ENCODE measurements around the gene CHKA.

Gene CHKA

DNA sequence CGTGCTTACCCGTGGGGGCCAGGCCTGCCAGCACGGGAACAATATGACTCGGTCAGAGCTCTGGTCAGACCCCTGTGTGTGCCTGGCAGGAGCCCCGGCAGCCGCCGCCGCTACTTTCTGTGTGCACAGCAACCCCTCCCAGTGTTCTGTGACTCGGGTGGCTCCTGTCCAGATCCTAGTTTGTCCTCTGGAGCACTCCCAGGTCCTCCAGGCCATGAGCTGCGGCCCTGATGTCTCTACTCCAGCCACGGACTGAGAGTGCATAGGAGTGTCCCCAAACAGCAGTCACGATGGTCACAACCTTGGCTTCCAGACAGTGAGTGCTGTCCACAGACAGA lies 87.5 kb downstream of the CHKA start:
- no peak overlapping the region for H3K4me3 ChIP-seq (replicated peaks in 1 of 2; ENCODE audit: low read depth in 2 of 2, low read length in 2 of 2)
- TF ChIP-seq, protein P1, sequence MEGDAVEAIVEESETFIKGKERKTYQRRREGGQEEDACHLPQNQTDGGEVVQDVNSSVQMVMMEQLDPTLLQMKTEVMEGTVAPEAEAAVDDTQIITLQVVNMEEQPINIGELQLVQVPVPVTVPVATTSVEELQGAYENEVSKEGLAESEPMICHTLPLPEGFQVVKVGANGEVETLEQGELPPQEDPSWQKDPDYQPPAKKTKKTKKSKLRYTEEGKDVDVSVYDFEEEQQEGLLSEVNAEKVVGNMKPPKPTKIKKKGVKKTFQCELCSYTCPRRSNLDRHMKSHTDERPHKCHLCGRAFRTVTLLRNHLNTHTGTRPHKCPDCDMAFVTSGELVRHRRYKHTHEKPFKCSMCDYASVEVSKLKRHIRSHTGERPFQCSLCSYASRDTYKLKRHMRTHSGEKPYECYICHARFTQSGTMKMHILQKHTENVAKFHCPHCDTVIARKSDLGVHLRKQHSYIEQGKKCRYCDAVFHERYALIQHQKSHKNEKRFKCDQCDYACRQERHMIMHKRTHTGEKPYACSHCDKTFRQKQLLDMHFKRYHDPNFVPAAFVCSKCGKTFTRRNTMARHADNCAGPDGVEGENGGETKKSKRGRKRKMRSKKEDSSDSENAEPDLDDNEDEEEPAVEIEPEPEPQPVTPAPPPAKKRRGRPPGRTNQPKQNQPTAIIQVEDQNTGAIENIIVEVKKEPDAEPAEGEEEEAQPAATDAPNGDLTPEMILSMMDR (IDR thresholded peaks at IDR 0.05; ENCODE audit: low read depth, low read length) = no peak
- no peak for DNase-seq (ENCODE audit: low read depth in 2 of 2)

- TF ChIP-seq, protein P1 (IDR thresholded peaks at IDR 0.05; ENCODE audit: low read depth, low read length) = no peak
- no peak overlapping the region for H3K4me3 ChIP-seq (replicated peaks in 1 of 2; ENCODE audit: low read depth in 2 of 2, low read length in 2 of 2)
- DNase-seq (ENCODE audit: low read depth in 2 of 2) = no peak
These were observed 88.0 kb downstream of the CHKA start for GRCh38 chr11:68032997-68033707.

- DNase-seq (ENCODE audit: low read depth in 2 of 2) = no peak
- TF ChIP-seq, protein P1 (IDR thresholded peaks at IDR 0.05; ENCODE audit: low read depth, low read length) = no peak
- H3K4me3 ChIP-seq (replicated peaks in 1 of 2; ENCODE audit: low read depth in 2 of 2, low read length in 2 of 2) = no peak overlapping the region
These were observed 89.2 kb downstream of the CHKA start for GRCh38 chr11:68032003-68032402.

GRCh38 chr11:68031144-68031464 lies 90.1 kb downstream of the CHKA start:
- TF ChIP-seq, protein P1 (IDR thresholded peaks at IDR 0.05; ENCODE audit: low read depth, low read length) = no peak
- peak overlapping the region; percentile 79 to 92 for H3K4me3 ChIP-seq (replicated peaks in 1 of 2; ENCODE audit: low read depth in 2 of 2, low read length in 2 of 2)

DNA sequence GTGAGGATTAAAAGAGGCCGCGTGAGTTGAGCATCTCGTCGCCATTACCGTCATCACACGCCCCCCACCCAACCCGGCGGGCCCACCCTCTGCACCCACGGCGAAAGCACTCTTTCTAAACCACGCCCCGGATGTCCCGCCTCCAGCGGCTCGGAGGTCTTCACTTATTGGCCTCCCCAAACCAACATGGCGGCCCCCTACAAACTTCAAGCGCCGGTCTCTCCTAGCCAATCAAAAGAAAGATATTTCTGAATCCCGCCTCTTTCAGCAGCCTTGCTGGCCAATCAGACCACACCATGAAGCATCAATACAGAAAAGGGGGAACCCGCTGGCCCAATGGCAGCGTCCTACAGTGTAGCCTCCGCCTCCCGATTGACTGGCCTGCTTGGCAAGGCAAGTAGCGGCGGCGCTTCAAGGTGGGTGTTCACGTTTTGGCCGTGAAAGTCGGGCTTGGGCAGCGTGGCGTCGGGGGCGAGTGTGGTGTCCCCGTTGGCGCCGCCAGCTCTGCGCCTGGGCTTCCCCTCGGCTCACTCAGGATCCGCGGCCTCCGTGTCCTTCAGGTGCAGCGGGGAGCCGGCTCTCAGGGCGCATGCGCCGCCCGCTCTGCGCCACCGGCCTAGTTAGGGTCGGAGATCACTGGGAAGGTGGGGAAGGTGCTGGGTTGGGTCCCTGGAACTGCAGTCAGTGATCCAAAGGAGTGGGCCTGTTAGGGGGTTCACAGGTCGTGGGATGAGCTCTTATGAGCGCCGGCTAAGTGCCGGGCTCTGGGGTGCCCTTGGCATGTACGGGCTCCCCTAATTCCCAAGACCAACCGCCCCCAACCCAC lies 90.7 kb downstream of the CHKA start, which contains the start of gene NDUFS8:
Gene NDUFS8, plus strand, starts transcription at position 364 of the 826 bp plus-strand sequence. CDS start 1,471 bp downstream, outside the sequence.
- TF ChIP-seq, protein P1 (IDR thresholded peaks at IDR 0.05; ENCODE audit: low read depth, low read length) = no peak

More at GRCh38 chr11:68031144-68031464, 90.1 kb downstream of the CHKA start:
- peak; percentile 40 to 41 for DNase-seq (ENCODE audit: low read depth in 2 of 2)

GRCh38 chr11:68028802-68029545 lies 92.2 kb downstream of the CHKA start:
- DNase-seq (ENCODE audit: low read depth in 2 of 2) = peak; percentile 40 to 55
- H3K4me3 ChIP-seq (replicated peaks in 1 of 2; ENCODE audit: low read depth in 2 of 2, low read length in 2 of 2) = no peak overlapping the region
- TF ChIP-seq, protein P1 (IDR thresholded peaks at IDR 0.05; ENCODE audit: low read depth, low read length) = no peak

More for the DNA sequence above, 90.7 kb downstream of the CHKA start, which contains the start of gene NDUFS8:
- DNase-seq (ENCODE audit: low read depth in 2 of 2) = peak; percentile 99 to 100
- peak within 1 kb of the TSS; percentile 79 to 92 for H3K4me3 ChIP-seq (replicated peaks in 1 of 2; ENCODE audit: low read depth in 2 of 2, low read length in 2 of 2)
